Thoracic aorta (tissue), 2 donors: ENCODE data around the gene LIMD2. TPM values are rescaled to one million over a fixed set of nuclear protein-coding genes. Genes with fewer than 3 reads are reported as not detected.

Experiments used
- ATAC-seq: fragments of 150-250 bp; one replicate; pipeline ENCODE4 v1.8.0; 2017; ENCODE audit warnings: low read depth; ENCODE audit not compliant: insufficient number of reproducible peaks, low FRiP score
- DNase-seq: peaks from one replicate; pipeline ENCODE4 v3.0.0-alpha.2; 2020; ENCODE audit warnings: low spot score
- H3K27ac ChIP-seq, 2 donors: fragments of 200-600 bp; sonication (generic); 1 replicate in 1 of 2; 2 replicates in 1 of 2; pipeline ENCODE4 v1.5.1; 2016; ENCODE audit warnings: mild to moderate bottlenecking in 2 of 2, moderate library complexity in 2 of 2
- H3K27me3 ChIP-seq: fragments of 200-600 bp; sonication (generic); replicated peaks from 2 replicates; pipeline ENCODE4 v1.6.0; 2016; ENCODE audit warnings: mild to moderate bottlenecking; ENCODE audit not compliant: insufficient read depth
- H3K36me3 ChIP-seq: fragments of 200-600 bp; sonication (generic); one replicate; pipeline ENCODE4 v1.5.1; 2016
- H3K4me1 ChIP-seq, 2 donors: fragments of 200-600 bp; sonication (generic); 1 replicate in 1 of 2; 2 replicates in 1 of 2; pipeline versions ENCODE4 v1.5.1 to v1.6.0; 2016; ENCODE audit warnings: low read depth in 2 of 2, mild to moderate bottlenecking in 1 of 2; ENCODE audit not compliant: control insufficient read depth in 1 of 2
- H3K4me3 ChIP-seq: fragments of 200-600 bp; sonication (generic); 2 replicates; pipeline ENCODE4 v1.5.1; 2016; ENCODE audit warnings: mild to moderate bottlenecking
- H3K9me3 ChIP-seq: fragments of 200-600 bp; sonication (generic); 2 replicates; pipeline ENCODE4 v1.5.1; 2016
- CTCF ChIP-seq: fragments of 200-600 bp; sonication (generic); IDR thresholded peaks from one replicate; pipeline ENCODE4 v1.5.1; 2019; ENCODE audit warnings: antibody characterized with exemption
- total RNA-seq, 2 donors: library from RNA; depleted of rRNA; stranded (reverse); fragments of >200 nt; gene quantifications; one replicate each; pipeline versions ENCODE4 v1.1.0 to v1.2.3, GENCODE V29; 2016

LIMD2 gene
- total RNA-seq, 2 donors from 2014 or later, result 26.2 to 29.6 TPM

- no peak for DNase-seq
Observed at GRCh38 chr17:63698381-63698885, 1.5 kb downstream of the LIMD2 start.

GRCh38 chr17:63697341-63698286 lies 2.3 kb downstream of the LIMD2 start:
- TF ChIP-seq CTCF, result peak; percentile 18
- Histone ChIP-seq H3K27ac (peak overlapping the region; percentile 23 to 38), H3K4me1 (peaks cover 11 to 24% of the 10 kb centered on the region in 2 donors), H3K9me3 (no peaks in the 10 kb centered on the region), H3K4me3 (peak overlapping the region; percentile 78), H3K36me3 (peaks cover 18% of the 10 kb centered on the region), H3K27me3 (no peaks in the 10 kb centered on the region)
- ATAC-seq (no peak), DNase-seq (no peak)

More at GRCh38 chr17:63698381-63698885, 1.5 kb downstream of the LIMD2 start:
- no peak for ATAC-seq
- Histone ChIP-seq H3K9me3 (no peaks in the 10 kb centered on the region), H3K27me3 (no peaks in the 10 kb centered on the region), H3K4me1 (peaks cover 11 to 24% of the 10 kb centered on the region in 2 donors), H3K27ac (peak overlapping the region in 1 of 2 donors; percentile 38), H3K4me3 (peak overlapping the region; percentile 78), H3K36me3 (peaks cover 21% of the 10 kb centered on the region)
- TF ChIP-seq CTCF, result no peak

- TF ChIP-seq CTCF, result peak; percentile 38
- H3K4me1 ChIP-seq, result peaks cover 8 to 22% of the 10 kb centered on the region in 2 donors
- DNase-seq (no peak), ATAC-seq (no peak)
- H3K27me3 ChIP-seq, result no peaks in the 10 kb centered on the region
- no peak overlapping the region for H3K4me3 ChIP-seq
- H3K36me3 ChIP-seq, result peaks cover 29% of the 10 kb centered on the region
- H3K9me3 ChIP-seq, result no peaks in the 10 kb centered on the region
- peak overlapping the region in 1 of 2 donors; percentile 23 for H3K27ac ChIP-seq
Observed at GRCh38 chr17:63696381-63696961, 3.5 kb downstream of the LIMD2 start.

- H3K4me1 ChIP-seq, result peaks cover 3 to 16% of the 10 kb centered on the region in 2 donors
- H3K36me3 ChIP-seq, result peaks cover 35% of the 10 kb centered on the region
- no peak for ATAC-seq
- H3K27ac ChIP-seq, result no peak overlapping the region
- H3K27me3 ChIP-seq, result no peaks in the 10 kb centered on the region
- DNase-seq, result no peak
- no peak overlapping the region for H3K4me3 ChIP-seq
- no peaks in the 10 kb centered on the region for H3K9me3 ChIP-seq
- no peak for TF ChIP-seq CTCF
Observed at GRCh38 chr17:63695889-63696288, 4.0 kb downstream of the LIMD2 start.
